Astrocyte (in vitro differentiated cells and primary cell): Measurements from ENCODE around the gene CDC42BPA. TPM values are rescaled to one million over a fixed set of nuclear protein-coding genes. Genes with fewer than 3 reads are reported as not detected.

Experiments
- DNase-seq: peaks from one replicate; pipeline ENCODE4 v3.0.0-alpha.2; 2010; ENCODE audit warnings: low read depth
- FAIRE-seq: peaks from 2 replicates; lab custom pipeline; 2011; peaks lifted over from hg19 to GRCh38; lab: Jason Lieb, UNC
- H2AFZ ChIP-seq: 2 replicates; pipeline ENCODE4 v1.6.0; 2012; ENCODE audit warnings: low read depth, low read length, inconsistent platforms
- H3K27ac ChIP-seq: 2 replicates; pipeline ENCODE4 v1.5.1; 2011; ENCODE audit warnings: low read depth, low read length, inconsistent platforms
- H3K27me3 ChIP-seq: 2 replicates; pipeline ENCODE4 v1.6.0; 2011; ENCODE audit warnings: low read length, inconsistent platforms; ENCODE audit not compliant: insufficient read depth
- H3K36me3 ChIP-seq: 2 replicates; pipeline ENCODE4 v1.5.1; 2011; ENCODE audit warnings: low read length, inconsistent platforms; ENCODE audit not compliant: insufficient read depth
- H3K4me1 ChIP-seq: 2 replicates; pipeline ENCODE4 v1.5.1; 2011; ENCODE audit warnings: low read length, inconsistent platforms; ENCODE audit not compliant: insufficient read depth
- H3K4me2 ChIP-seq: 2 replicates; pipeline ENCODE4 v1.6.0; 2012; ENCODE audit warnings: low read length, inconsistent platforms
- H3K4me3 ChIP-seq: 2 replicates; pipeline ENCODE4 v1.5.1; 2011; ENCODE audit warnings: low read depth, mild to moderate bottlenecking, low read length, inconsistent platforms; ENCODE audit not compliant: insufficient read depth
- H3K79me2 ChIP-seq: 2 replicates; pipeline ENCODE4 v1.6.0; 2012; ENCODE audit warnings: mild to moderate bottlenecking, low read length, inconsistent platforms; ENCODE audit not compliant: insufficient read depth
- H3K9ac ChIP-seq: 2 replicates; pipeline ENCODE4 v1.6.0; 2012; ENCODE audit warnings: mild to moderate bottlenecking, low read length, inconsistent platforms
- H3K9me3 ChIP-seq: 2 replicates; pipeline ENCODE4 v1.5.1; 2012; ENCODE audit warnings: low read depth, mild to moderate bottlenecking, low read length, inconsistent platforms; ENCODE audit not compliant: insufficient read depth
- H4K20me1 ChIP-seq: 2 replicates; pipeline ENCODE4 v1.6.0; 2012; ENCODE audit warnings: low read length, inconsistent platforms; ENCODE audit not compliant: insufficient read depth
- H3K27ac Mint-ChIP-seq: one replicate; pipeline ENCODE4 v1.8.0; 2021; ENCODE audit warnings: mild to moderate bottlenecking, mixed read lengths; ENCODE audit not compliant: unreplicated experiment
- H3K27me3 Mint-ChIP-seq: one replicate; pipeline ENCODE4 v1.8.0; 2021; ENCODE audit warnings: low read depth, mixed read lengths; ENCODE audit not compliant: unreplicated experiment
- H3K36me3 Mint-ChIP-seq: one replicate; pipeline ENCODE4 v1.8.0; 2021; ENCODE audit warnings: low read depth, mixed read lengths; ENCODE audit not compliant: unreplicated experiment
- H3K4me1 Mint-ChIP-seq: one replicate; pipeline ENCODE4 v1.8.0; 2021; ENCODE audit warnings: low read depth, mixed read lengths; ENCODE audit not compliant: unreplicated experiment
- H3K4me3 Mint-ChIP-seq: one replicate; pipeline ENCODE4 v1.8.0; 2021; ENCODE audit warnings: mild to moderate bottlenecking, moderate library complexity, mixed read lengths; ENCODE audit not compliant: unreplicated experiment
- H3K9me3 Mint-ChIP-seq: one replicate; pipeline ENCODE4 v1.8.0; 2021; ENCODE audit warnings: mild to moderate bottlenecking, mixed read lengths; ENCODE audit not compliant: unreplicated experiment
- EZH2 ChIP-seq: IDR thresholded peaks from 2 replicates; pipeline ENCODE4 v1.6.1; 2012; ENCODE audit warnings: mild to moderate bottlenecking, low read length, inconsistent platforms; ENCODE audit not compliant: insufficient read depth
- total RNA-seq: library from RNA; stranded (reverse); gene quantifications from 2 replicates; pipeline ENCODE4 v1.2.1, GENCODE V29; 2021
- TF ChIP-seq, protein P1 (sequence below): IDR thresholded peaks from 2 replicates; pipeline ENCODE4 v1.5.1; 2011; ENCODE audit warnings: low read depth, mild to moderate bottlenecking, inconsistent platforms, low read length, moderate library complexity; ENCODE audit not compliant: insufficient read depth

The CDC42BPA gene
- total RNA-seq, 1 donor from 2014 or later = 34.5 TPM

DNA sequence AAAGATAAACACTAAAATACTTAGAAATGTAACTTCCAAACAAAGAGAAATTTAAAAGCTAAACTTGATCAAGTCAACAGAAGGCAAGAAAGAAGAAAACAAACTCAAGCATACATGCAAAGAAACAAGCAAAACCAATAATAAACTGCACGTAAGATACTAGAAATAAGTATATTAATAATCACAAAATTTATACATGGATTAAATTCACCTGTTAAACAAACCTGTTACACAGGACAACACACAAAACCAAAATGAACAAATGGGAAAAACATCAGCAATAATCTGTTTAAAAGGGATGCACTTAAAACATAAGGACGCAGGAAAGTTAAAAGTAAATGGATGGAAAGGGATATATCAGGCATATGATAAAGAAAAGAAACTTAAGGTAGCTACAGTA lies 165.8 kb downstream of the CDC42BPA start:
- FAIRE-seq = no peak
- no peaks in the 10 kb centered on the region for H3K9me3 ChIP-seq
- Mint-ChIP-seq H3K4me3 (no peak overlapping the region), H3K27me3 (no peaks in the 10 kb centered on the region), H3K36me3 (peaks cover 4% of the 10 kb centered on the region), H3K9me3 (no peaks in the 10 kb centered on the region), H3K4me1 (no peaks in the 10 kb centered on the region), H3K27ac (no peak overlapping the region)
- no peak overlapping the region for H3K4me3 ChIP-seq
- H3K36me3 ChIP-seq = no peaks in the 10 kb centered on the region
- H2AFZ ChIP-seq = no peak overlapping the region
- H4K20me1 ChIP-seq = no peaks in the 10 kb centered on the region
- TF ChIP-seq EZH2 = no peak
- TF ChIP-seq, protein P1, sequence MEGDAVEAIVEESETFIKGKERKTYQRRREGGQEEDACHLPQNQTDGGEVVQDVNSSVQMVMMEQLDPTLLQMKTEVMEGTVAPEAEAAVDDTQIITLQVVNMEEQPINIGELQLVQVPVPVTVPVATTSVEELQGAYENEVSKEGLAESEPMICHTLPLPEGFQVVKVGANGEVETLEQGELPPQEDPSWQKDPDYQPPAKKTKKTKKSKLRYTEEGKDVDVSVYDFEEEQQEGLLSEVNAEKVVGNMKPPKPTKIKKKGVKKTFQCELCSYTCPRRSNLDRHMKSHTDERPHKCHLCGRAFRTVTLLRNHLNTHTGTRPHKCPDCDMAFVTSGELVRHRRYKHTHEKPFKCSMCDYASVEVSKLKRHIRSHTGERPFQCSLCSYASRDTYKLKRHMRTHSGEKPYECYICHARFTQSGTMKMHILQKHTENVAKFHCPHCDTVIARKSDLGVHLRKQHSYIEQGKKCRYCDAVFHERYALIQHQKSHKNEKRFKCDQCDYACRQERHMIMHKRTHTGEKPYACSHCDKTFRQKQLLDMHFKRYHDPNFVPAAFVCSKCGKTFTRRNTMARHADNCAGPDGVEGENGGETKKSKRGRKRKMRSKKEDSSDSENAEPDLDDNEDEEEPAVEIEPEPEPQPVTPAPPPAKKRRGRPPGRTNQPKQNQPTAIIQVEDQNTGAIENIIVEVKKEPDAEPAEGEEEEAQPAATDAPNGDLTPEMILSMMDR = no peak
- DNase-seq = no peak
- no peaks in the 10 kb centered on the region for H3K27me3 ChIP-seq
- H3K4me2 ChIP-seq = no peak overlapping the region
- H3K27ac ChIP-seq = no peak overlapping the region
- no peak overlapping the region for H3K9ac ChIP-seq
- H3K79me2 ChIP-seq = no peaks in the 10 kb centered on the region
- peaks cover 3% of the 10 kb centered on the region for H3K4me1 ChIP-seq

DNA sequence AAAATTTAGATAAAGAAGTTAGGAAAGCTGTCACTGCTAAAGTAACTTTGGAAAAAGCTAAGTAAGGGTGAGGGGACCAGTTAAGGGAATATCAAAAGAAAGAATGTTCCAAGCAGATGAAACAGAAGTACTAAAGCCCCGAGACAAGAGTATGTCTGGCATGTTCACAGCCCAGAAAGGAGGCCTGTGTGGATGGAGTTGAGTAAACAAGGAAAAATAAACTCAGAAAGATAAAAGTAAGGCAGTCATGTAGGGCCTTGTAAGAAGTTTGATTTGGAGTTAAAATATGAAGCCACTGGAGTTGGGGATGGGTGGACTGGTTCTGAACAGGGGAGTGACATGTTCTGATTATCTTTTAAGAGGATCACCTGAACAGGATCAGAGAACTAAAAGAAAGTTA lies 177.9 kb downstream of the CDC42BPA start:
- H3K4me3 Mint-ChIP-seq = no peak overlapping the region
- Histone ChIP-seq H3K27ac (no peak overlapping the region), H3K79me2 (no peaks in the 10 kb centered on the region), H2AFZ (no peak overlapping the region), H3K9me3 (no peaks in the 10 kb centered on the region), H3K4me3 (no peak overlapping the region), H3K4me2 (no peak overlapping the region), H3K27me3 (no peaks in the 10 kb centered on the region), H4K20me1 (no peaks in the 10 kb centered on the region), H3K4me1 (no peaks in the 10 kb centered on the region), H3K9ac (no peak overlapping the region), H3K36me3 (peaks cover 6% of the 10 kb centered on the region)
- H3K27me3 Mint-ChIP-seq = no peaks in the 10 kb centered on the region
- no peaks in the 10 kb centered on the region for H3K9me3 Mint-ChIP-seq
- no peak overlapping the region for H3K27ac Mint-ChIP-seq
- DNase-seq (no peak), FAIRE-seq (no peak)
- no peaks in the 10 kb centered on the region for H3K36me3 Mint-ChIP-seq
- TF ChIP-seq, protein P1 = no peak
- TF ChIP-seq EZH2 = no peak
- H3K4me1 Mint-ChIP-seq = peaks cover 5% of the 10 kb centered on the region

DNA sequence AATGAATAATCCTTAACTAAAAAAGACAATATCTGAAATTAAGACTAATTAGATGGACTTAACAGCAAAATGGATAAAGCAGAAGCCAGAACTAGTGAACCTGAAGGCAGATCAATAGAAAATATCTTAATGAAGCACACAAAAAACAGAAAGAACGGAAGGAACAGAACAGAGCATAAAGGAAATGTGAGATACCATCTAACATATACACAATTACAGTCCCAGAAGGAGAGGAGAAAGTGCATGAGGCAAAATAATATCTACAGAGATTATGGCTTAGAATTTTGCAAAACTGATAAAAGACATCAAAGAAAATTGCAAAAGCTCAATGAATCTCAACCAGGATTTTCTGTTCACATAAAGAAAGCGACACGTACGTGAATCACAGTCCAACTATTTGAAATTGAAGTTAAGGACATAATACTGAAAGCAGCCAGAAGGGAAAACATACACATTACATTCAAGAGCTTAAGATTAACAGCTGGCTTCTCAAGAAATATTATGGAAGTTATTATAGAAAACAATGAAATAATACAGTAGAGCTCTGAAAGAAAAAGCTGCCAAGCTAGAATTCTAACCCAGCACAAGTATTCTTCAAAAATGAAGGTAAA lies 182.0 kb downstream of the CDC42BPA start:
- H3K27me3 ChIP-seq = no peaks in the 10 kb centered on the region
- H3K4me3 Mint-ChIP-seq = no peak overlapping the region
- no peak overlapping the region for H3K4me3 ChIP-seq
- no peaks in the 10 kb centered on the region for H3K79me2 ChIP-seq
- H3K4me1 Mint-ChIP-seq = peaks cover 7% of the 10 kb centered on the region
- H3K9ac ChIP-seq = no peak overlapping the region
- H3K4me1 ChIP-seq = no peaks in the 10 kb centered on the region
- DNase-seq (no peak), FAIRE-seq (peak; percentile 34)
- H4K20me1 ChIP-seq = no peaks in the 10 kb centered on the region
- no peak for TF ChIP-seq EZH2
- TF ChIP-seq, protein P1 = no peak
- H3K9me3 ChIP-seq = no peaks in the 10 kb centered on the region
- H3K27ac ChIP-seq = no peak overlapping the region
- H3K4me2 ChIP-seq = peak overlapping the region; percentile 24
- no peaks in the 10 kb centered on the region for H3K27me3 Mint-ChIP-seq
- H3K36me3 Mint-ChIP-seq = peaks cover 10% of the 10 kb centered on the region
- peak overlapping the region; percentile 36 for H3K27ac Mint-ChIP-seq
- H3K36me3 ChIP-seq = peaks cover 4% of the 10 kb centered on the region
- H3K9me3 Mint-ChIP-seq = no peaks in the 10 kb centered on the region
- no peak overlapping the region for H2AFZ ChIP-seq
